A673 (cell line): ENCODE results near the gene SIK1. TPM values are rescaled to one million over a fixed set of nuclear protein-coding genes. Genes with fewer than 3 reads are reported as not detected.

Source experiments
- BruUV-seq: library from RNA; stranded (reverse); fragments of 400-500 nt; replicated peaks from 2 replicates; lab custom pipeline; 2021; lab: Mats Ljungman, UMichigan
- CTCF ChIA-PET: fragments of 300-600 bp; sonication (Branson Sonifier 250); formaldehyde crosslinking; loops from one replicate; lab custom pipeline; 2022; ENCODE audit warnings: antibody characterized with exemption; lab: Charles Lee
- POLR2A ChIA-PET: fragments of 300-600 bp; sonication (Branson Sonifier 250); formaldehyde crosslinking; loops from one replicate; lab custom pipeline; 2022; ENCODE audit warnings: antibody characterized with exemption; ENCODE audit not compliant: low non-redundant PET; lab: Charles Lee
- DNase-seq: peaks from one replicate; pipeline ENCODE4 v3.0.0-alpha.2; 2015; ENCODE audit warnings: low spot score
- H3K27ac ChIP-seq: fragments of 200-600 bp; sonication (generic); 2 replicates; pipeline ENCODE4 v1.5.1; 2016; ENCODE audit warnings: mixed run types, low read depth, mild to moderate bottlenecking, mixed read lengths, antibody characterized with exemption, low read length; ENCODE audit not compliant: poor library complexity, severe bottlenecking
- H3K27me3 ChIP-seq: fragments of 200-600 bp; sonication (generic); replicated peaks from 2 replicates; pipeline ENCODE4 v1.6.1; 2017; ENCODE audit warnings: mixed run types, low read depth, mild to moderate bottlenecking, mixed read lengths, antibody characterized with exemption, low read length; ENCODE audit not compliant: insufficient read depth, poor library complexity
- H3K36me3 ChIP-seq: fragments of 200-600 bp; sonication (generic); 2 replicates; pipeline ENCODE4 v1.6.1; 2016; ENCODE audit warnings: mixed run types, mild to moderate bottlenecking, mixed read lengths, antibody characterized with exemption, low read length; ENCODE audit not compliant: insufficient read depth, poor library complexity, severe bottlenecking
- H3K4me1 ChIP-seq: fragments of 200-600 bp; sonication (generic); 2 replicates; pipeline ENCODE4 v1.6.1; 2017; ENCODE audit warnings: mixed run types, mild to moderate bottlenecking, mixed read lengths, antibody characterized with exemption, low read length; ENCODE audit not compliant: insufficient read depth, poor library complexity, severe bottlenecking
- H3K4me3 ChIP-seq: fragments of 200-600 bp; sonication (generic); 2 replicates; pipeline ENCODE4 v1.5.1; 2016; ENCODE audit warnings: low read depth, mixed run types, mild to moderate bottlenecking, mixed read lengths, low read length; ENCODE audit not compliant: poor library complexity, severe bottlenecking
- H3K9me3 ChIP-seq: fragments of 200-600 bp; sonication (generic); 2 replicates; pipeline ENCODE4 v1.6.1; 2016; ENCODE audit warnings: mixed run types, low read depth, mild to moderate bottlenecking, mixed read lengths, antibody characterized with exemption, low read length; ENCODE audit not compliant: poor library complexity, severe bottlenecking
- EZH2 ChIP-seq: fragments of 200-600 bp; sonication (generic); IDR thresholded peaks from 2 replicates; pipeline ENCODE4 v1.6.1; 2017; ENCODE audit warnings: borderline replicate concordance, low read depth, mild to moderate bottlenecking, mixed read lengths, antibody characterized with exemption, low read length; ENCODE audit not compliant: poor library complexity, severe bottlenecking
- intact Hi-C: fragments of 100-400 bp; cut with micrococcal nuclease; formaldehyde crosslinking; loops from one replicate; pipeline ENCODE4 v1.10.0; 2022; ENCODE audit not compliant: unreplicated experiment
- total RNA-seq: library from RNA; stranded (reverse); gene quantifications from 2 replicates; pipeline ENCODE4 v1.2.3, GENCODE V29; 2021
- TF ChIP-seq, protein P1 (sequence below): fragments of 300-800, 200-600 bp; sonication (generic); conservative IDR thresholded peaks from 2 replicates; pipeline ENCODE4 v1.5.1; 2017; ENCODE audit warnings: low read depth, mild to moderate bottlenecking, antibody characterized with exemption, low read length, moderate library complexity, mixed read lengths

The SIK1 gene
- total RNA-seq, 1 experiment from 2014 or later, result 4.2 TPM

DNA sequence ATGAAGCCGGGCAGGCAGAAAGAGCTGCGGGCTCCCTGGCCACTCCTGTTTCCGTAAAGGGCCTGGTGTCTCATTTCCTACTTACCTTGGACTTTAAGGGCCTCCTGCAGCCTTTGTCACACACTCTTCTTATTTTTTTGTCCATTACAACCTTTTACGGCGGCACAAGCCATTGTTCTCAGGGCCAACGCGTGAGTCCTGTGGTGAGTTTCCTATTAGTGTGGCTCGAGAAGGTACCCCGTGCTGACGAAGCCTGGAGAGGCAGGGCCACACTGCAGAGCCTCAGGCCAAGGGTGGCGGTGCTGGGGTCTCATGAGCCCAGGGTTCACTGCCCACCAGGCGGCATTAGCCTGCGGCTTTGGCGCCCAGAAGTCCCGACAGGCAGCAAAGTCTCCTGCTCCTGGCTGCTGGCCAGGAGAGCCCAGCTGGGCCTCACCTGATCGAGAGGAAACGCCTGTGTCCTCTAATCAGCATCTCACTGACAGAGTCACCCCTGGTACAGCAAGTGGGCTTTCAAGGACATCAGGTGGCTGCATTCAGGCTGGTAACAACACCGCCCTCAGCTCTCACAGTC, 62.0 kb downstream of the SIK1 start:
- H3K27me3 ChIP-seq, result no peaks in the 10 kb centered on the region
- ChIA-PET CTCF (no interaction called here), POLR2A (no interaction called here)
- no peak overlapping the region for H3K27ac ChIP-seq
- H3K9me3 ChIP-seq, result no peaks in the 10 kb centered on the region
- no peak overlapping the region for H3K4me3 ChIP-seq
- TF ChIP-seq, protein P1, sequence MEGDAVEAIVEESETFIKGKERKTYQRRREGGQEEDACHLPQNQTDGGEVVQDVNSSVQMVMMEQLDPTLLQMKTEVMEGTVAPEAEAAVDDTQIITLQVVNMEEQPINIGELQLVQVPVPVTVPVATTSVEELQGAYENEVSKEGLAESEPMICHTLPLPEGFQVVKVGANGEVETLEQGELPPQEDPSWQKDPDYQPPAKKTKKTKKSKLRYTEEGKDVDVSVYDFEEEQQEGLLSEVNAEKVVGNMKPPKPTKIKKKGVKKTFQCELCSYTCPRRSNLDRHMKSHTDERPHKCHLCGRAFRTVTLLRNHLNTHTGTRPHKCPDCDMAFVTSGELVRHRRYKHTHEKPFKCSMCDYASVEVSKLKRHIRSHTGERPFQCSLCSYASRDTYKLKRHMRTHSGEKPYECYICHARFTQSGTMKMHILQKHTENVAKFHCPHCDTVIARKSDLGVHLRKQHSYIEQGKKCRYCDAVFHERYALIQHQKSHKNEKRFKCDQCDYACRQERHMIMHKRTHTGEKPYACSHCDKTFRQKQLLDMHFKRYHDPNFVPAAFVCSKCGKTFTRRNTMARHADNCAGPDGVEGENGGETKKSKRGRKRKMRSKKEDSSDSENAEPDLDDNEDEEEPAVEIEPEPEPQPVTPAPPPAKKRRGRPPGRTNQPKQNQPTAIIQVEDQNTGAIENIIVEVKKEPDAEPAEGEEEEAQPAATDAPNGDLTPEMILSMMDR, result no peak
- TF ChIP-seq EZH2, result no peak
- no peaks in the 10 kb centered on the region for H3K36me3 ChIP-seq
- peaks cover 26% of the 10 kb centered on the region for H3K4me1 ChIP-seq
- DNase-seq, result no peak
- BruUV-seq, result no TSS peak
- intact Hi-C loops, result no loop called here

Other genes starting within 250 kb of the SIK1 start
- gene HSF2BP, start 232.4 kb upstream of the SIK1 start, total RNA-seq, result 2.4 and 3.0 TPM in 2 replicates
- gene RRP1B, start 232.4 kb upstream of the SIK1 start, total RNA-seq, result 67.0 and 73.5 TPM in 2 replicates